ENCODE measurements around the gene SPDEF.

The SPDEF gene

DNA sequence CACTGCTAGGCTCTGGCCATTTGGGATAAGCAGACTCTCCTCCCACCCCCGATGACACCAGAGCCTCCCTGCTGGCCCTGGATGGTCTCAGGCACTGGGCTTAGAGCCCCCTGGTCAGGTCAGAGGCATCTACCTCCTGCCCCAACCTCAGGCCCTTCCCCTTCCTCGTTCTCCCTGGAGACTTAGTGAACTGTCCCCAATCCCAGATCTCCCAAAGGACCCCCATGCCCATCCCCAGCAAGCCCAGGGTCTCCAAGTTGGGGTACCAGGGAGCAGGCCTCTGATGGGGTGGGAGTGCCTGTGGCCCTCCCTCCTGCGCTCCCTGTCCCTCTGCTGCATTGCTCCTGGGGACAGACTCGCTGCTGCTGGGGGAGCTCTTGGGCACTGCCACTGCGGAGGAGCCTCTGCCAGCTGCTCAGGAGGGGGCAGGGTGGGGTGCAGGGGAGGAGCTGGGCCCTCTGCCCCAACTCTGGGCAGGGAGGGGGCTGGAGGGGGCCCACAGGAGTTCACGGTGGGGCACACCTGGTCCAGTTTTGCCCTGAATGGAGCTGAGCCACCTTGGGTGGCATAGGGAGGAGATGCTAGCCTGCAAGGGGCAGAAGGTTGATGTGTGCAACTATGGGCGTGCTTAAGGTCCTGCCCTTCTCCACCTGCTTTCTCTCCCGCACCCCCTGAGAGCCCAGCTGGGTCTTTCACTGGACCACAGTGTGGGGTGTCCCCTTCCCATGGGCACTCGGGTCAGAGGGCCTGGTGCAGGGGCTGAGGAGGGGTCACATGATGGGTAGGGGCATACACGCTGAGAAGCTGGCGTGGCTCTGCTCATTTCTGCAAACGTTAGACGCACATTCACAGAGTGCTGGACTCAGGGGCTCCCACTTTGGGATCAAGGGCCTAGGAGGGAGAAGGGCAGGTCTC is 40.4 kb downstream of the SPDEF start:
- DNase-seq (ENCODE audit: low read depth, low spot score): no peak

DNA sequence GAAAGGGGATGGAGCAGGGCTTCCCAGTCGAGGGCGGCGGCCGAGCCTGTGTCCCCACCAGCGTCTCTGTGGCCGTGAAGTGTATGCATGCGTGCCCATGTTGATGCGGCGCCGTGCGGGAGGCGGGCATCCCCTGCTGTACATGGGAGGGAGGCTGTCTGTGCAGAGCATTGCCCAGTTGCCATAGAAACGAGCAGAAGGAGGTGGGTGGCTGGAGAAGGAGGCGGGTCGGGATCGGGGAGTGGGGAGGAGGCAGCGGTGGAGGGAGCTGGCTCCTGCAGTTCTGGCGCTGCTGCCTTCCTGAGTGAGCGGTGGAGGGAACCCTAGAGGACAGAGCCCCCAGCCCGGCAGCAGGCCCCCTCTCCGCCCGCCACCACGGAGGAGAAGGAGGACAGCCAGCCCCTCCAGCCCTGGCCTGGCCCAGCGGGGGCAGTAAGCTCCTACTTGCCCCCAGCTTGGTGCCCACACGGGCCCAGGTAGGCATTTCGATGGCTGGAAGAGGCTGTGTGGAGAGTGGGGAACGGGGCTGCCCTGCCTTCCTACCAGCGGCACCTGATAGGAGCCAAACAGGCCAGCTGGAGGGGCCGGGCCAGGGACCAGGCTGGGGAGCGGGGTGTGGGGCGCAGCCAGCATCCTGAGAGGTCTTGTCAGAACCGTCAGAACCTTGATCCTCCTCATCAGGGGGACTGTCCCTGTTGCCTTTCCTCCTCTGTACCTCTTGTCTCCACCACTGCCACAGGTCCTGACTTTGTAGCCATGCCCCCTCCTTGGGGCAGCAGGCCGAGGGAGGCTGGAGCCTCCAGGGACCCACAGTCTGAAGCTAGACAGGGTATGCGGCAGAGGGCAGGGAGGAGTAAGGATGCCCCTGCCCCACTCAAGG is 41.3 kb downstream of the SPDEF start:
- no peak for DNase-seq (ENCODE audit: low read depth, low spot score)

DNA sequence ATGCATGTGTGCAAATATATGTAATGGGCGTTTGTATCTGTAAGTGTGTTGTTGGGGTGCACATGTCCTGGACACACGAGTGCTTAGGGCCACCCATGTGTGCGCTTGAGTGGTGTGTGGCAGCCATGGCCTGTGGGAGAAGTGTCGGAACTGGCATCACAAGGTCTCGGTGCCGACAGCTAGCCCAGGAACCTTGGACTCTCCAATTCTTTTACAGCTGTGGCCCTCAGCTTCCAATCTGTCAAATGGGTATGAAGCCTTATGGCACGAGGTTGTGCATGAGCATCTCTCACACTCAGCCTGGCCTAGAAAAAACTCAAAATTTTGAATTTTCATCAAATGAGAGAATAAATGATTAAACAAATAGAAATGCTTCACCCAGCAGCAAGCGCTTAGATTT is 42.0 kb downstream of the SPDEF start:
- DNase-seq (ENCODE audit: low read depth, low spot score): no peak

DNA sequence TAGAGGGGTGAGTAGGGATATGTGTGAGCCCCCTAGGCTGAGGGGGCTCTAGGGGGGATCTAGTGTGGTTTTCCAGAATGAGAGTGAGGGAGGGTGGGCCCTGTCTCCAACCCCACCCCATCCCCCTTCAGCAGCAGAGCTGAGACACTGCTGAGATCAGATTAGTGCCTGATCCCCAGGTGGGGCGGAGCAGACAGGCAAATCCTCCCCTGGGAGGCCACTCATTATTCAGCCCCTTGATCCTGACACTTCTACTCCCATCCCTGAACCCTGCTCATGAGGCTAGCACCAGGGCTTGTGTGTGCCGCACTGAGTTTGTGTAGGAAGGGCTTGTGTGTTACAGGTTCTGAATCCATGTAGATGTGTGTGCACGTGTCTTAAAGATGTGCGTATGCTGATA is 42.5 kb downstream of the SPDEF start:
- no peak for DNase-seq (ENCODE audit: low read depth, low spot score)

DNA sequence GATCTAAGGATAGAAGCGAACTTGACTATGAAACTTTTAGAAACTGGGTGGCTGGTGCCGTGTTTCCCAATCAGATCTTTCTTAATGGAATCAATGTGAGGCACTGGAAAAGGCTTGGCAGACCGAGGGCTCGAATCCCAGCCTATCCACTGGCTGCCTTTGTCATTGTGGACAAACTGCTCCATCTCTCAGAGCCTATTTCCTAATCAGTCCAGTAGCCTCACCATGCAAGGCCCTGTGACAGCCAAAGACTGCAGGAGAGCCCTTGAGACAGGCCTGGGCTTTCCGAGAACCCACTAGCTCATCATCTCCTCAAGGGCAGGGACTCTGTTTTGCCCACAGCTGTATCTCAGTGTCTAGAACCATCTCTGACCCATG is 43.4 kb downstream of the SPDEF start:
- DNase-seq (ENCODE audit: low read depth, low spot score): no peak

DNA sequence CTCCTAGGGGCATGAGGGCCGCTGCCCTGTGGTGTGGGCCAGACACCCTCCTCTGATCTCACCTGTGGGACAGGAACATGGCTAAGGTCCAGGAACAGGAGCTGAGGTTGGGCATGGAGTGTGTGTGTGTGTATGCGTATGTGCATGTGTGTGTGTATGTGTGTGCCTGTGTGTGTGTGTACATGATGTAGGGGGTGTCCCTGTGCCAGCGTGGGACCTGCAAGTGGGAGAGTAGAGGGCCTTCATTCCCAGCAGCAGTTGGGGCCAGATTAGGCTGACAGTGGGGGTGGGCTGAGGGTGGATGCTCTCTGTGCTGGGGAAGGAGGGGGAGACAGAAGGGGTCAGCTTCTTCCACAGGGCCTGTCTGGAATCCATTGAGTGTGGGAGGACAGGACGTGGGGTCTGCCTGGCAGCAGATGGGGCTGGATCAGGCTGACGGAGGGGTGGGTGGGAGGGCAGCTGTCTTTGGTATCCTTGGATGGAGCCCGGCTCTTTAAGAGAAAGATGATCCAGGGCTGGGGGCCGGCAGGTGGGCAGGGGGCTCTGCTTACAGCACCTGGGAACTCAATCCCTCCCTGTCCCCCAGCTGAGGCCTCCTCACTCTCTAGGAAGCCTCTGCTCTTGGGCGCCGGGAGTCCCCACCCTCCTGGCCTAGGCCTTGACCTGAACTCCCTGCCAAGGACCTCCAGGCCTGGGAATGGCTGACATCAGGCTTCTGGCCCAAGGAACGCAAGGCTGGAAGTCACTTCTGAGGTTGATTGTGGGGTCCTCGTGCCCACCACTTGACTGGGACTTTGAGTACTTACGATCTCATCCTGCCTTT is 44.0 kb downstream of the SPDEF start:
- no peak for DNase-seq (ENCODE audit: low read depth, low spot score)

DNA sequence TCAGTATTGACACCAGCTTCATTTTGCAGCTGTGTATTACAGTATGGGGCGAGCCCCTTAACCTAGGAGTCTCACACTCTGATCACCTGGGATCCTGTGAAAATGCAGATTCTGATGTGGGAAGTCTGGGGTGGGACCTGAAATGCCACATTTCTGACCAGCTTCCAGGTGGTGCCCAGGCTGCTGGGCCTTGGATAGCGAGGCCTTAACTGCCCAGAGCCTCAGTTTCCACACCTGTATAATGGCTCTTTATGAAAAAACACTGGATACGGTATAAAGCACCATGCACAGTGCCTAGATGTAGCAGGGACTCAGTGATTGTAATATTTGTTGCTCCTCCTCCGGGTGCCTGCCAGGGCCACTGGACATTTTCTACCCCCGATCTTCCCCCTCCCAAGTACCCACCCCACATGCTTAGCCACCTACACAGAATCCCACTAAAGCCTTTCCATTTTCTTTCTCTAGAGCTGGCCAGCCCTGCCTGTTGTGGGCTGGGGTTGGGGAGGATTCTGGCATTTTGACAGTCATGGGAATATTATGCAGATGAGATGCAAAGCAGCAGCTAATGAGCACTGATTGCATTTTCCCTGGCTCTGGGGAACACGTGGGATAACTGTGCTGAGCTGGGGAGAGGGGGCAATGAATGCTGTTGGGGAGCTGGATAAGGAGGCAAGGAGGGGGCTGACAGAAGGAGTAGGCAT is 44.8 kb downstream of the SPDEF start:
- DNase-seq (ENCODE audit: low read depth, low spot score): no peak

DNA sequence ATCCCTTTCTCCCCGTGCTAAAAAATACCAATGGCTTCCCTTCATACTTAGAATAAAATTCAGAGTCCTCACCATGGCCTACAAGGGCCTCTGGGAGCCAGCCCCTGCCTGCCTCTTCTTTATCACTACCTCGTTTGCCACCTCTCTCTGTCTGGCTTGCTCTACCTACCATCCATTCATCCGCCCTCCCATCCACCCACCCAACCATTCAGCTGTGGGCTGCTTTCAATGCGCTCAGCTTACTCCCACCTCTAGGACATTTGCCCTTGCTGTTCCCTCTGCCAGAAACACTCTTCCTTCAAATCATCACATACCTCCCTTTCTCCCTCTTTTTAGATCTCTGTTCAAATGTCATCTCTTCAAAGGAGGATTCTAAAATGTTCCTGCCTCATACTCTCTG is 45.8 kb downstream of the SPDEF start:
- no peak for DNase-seq (ENCODE audit: low read depth, low spot score)

DNA sequence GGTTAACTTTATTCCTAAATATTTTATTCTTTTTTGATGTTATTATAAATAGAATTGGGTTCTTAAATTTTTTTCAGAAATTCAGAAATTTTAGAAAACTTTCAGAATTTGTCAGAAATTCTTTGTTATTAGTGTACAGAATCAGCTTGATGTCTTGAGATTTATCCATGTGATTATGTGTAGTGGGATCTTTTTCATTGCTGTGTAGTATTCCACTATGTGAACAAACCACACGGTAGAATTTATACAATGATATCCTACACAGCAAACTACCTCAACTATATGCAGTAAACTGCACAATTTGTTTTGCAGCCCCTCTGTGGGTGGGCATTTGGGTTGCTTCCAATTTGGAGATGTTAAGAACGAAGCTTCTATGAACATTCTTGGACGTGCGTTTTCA is 46.3 kb downstream of the SPDEF start:
- DNase-seq (ENCODE audit: low read depth, low spot score): no peak

DNA sequence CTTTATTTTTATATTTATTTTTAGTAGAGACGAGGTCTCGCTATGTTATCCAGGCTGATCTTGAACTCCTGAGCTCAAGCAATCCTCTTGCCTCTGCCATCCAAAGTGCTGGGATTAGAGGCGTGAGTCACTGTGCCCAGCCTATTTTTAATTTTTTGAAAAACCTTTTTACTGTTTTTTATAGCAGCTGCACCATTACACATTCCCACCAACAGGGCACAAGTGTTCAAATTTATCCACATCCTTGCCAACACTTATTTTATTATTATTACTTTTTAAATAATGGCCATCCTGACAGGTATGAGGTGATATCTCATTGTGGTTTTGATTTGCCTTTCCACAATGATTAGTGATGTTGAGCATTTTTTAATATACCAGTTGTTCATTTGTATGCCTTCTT is 47.7 kb downstream of the SPDEF start:
- no peak for DNase-seq (ENCODE audit: low read depth, low spot score)

DNA sequence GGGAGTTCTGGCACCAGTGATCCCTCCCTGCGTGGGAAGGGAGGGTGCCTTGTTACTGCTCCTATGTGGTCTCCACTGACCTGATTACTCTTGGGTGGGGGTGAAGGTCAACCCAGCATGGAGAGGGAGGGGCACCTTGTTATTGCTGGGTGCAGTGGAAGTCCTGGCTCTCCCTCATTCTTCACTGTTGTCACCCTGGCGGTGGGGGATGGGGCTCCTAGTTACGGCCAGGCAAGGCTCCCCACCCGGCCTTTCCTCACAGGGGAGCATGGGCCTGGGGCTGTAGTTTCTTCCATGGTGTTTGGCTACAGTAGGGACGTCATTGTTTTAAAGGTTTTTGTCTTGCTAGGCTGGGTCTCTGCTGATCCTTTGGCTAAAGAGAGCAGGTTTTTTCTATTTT is 49.4 kb downstream of the SPDEF start:
- no peak for DNase-seq (ENCODE audit: low read depth, low spot score)

DNA sequence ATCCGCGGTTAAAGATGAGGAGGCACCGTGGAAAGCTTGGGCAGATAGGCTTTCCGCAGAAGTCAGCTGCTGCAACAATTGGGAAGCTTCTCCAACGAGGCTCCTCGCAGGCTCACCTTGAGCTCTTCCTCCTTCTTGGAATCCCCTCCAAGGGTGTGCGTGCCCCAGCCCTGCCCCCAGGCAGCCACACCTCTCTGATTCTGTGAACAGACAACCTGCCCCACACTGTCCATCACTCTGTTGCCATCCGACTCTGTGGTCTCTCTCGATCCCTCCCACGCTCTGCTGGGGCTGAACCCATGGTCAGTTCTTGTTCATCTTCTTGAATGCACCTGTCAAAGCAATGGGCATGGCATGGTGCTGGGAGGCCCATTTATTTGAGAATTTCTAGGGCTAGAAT is 58.7 kb downstream of the SPDEF start:
- DNase-seq (ENCODE audit: low read depth, low spot score): no peak

DNA sequence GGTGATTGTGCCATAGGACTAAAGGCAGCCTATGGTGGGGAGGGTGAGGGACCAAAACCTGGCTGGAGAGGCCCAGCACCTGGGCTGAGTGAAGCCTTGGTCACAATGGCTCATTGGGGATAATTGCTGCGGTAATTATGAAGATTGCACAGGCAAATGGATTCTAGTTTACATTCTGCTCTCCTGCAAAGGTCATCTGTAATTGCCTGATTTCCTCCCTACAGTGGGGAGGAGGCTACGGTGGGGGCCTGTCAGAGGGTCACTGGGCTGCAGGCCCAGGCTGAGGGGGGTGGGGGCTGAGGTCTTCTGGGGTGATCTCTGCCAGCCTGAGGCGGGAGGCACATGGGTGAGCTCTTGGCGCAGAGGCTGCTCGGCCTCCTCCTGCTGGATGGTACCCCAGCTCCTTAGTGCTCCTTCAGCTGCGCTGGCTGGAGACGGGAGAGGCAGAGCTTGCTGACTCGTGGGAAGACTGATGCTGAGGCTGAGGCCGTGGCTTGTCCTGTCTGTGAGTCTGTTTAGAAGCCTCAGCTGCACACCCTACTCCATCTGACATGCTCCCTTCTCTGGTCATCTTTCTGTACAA is 59.9 kb downstream of the SPDEF start:
- no peak for DNase-seq (ENCODE audit: low read depth, low spot score)

DNA sequence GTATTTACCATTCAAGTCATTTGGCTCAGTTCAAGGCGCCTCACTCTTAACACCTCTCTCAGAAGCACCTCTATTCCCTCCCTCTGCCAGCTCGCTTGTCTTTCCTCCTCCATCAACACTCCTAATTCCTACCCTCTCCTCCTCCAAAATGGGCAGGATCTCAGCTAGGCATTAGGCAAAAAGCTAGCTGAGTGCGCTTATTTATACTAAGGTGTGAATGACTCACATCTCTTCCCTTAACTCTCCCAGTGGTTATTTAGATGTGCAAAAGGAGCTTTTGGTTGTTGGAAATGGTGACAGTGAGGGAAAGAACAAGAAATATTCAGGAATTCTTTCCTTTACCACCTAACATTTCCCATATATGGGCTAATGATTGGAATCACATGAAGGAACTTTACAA is 61.2 kb downstream of the SPDEF start:
- DNase-seq (ENCODE audit: low read depth, low spot score): no peak

DNA sequence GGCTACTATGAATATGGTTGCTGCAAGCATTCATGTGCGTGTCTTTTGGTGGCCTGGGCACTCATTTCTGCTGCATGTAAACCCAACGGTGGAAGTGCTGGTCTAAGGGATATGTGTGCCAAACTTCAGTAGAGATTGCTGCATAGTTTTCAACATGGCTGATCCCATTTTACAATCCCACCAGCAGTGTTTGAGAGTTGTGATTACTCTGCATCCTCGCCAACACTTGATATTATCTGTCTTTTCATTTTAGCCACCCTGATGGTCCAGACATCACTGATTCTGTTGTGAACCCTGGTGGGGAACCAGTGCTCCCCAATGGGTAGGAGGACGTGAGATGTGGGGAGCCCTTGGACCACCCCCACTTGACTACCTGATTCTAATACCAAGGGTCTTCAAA is 62.8 kb downstream of the SPDEF start:
- DNase-seq (ENCODE audit: low read depth, low spot score): no peak

DNA sequence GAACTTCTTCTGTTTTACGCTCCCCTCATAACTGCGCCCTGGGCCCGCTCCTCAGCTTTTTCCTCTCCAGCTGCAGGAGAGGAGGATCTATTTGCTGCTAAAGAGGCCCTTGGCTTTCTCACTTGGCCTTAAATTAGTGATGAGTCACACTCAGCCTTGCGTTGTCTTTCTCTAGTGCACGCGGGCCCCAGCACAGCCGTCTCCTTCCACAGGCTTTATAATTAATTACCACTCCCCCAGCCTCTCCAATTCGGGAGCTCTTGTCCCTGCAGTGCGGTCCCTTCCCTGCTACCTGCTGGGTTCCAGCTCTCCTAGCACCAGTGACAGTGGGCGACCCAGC is 65.1 kb downstream of the SPDEF start:
- no peak for DNase-seq (ENCODE audit: low read depth, low spot score)

DNA sequence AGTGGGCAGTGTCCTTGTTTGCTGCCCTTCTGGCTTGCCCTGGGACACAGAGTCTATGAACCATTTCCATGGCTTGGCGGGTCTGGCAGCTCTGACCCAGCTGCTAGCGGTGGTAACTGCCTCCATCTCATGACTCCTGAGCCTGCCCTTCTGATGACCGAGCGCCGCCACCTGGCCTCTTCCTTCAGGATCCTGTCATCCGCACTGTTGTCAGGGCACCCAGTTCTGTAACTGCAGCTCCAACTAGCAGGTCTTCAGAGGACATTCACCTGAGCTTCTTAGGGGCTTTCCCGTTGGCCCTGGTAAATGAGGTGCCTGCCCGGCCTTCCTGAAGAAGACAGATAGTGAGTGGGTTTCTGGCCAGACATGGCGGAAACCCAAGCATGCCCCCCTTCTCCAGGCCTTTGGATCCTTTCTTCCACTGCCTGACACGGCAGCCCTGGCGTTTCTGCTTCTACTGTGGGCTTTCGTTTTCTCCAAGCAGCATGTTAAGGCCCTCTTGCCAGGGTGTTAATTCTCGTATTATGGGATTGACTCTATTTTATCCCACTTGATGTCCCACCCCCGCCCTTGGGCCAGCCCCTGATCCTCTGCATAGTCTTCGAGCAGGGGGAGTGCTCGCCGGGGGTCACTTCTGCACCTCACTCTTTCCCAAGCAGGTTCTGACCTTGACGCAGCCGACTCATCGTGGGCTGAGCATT is 65.6 kb downstream of the SPDEF start:
- DNase-seq (ENCODE audit: low read depth, low spot score): no peak

DNA sequence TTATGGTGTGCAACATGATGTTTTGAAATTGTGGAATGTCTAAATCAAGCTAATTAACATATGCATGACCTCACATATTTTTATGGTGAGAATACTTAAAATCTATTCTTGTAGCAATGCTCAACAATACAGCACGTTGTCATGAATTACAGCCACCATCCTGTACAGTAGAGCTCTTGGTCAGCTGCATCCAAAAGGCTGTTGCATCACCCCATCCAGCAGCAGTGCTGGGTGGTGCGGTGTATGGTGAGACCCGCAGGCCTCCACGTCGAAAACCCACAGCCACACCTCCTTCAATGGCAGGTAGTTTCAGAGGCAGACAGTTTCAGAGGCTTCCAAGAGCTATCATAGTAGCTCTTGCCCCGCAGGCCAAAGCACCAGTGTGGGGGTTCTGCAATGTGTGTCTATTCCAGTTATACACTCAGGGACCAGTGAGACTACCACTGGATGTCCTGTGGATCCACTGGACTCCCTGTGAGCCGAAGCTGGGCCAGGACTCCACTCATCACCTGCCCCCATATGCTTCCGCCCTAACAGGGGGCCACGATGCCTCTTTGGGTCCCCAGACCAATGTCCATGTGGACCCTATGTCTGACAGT is 66.8 kb downstream of the SPDEF start:
- no peak for DNase-seq (ENCODE audit: low read depth, low spot score)

Measured in iPS DF 19.7 (cell line).